ENCODE data around the gene MET. TPM values are rescaled to one million over a fixed set of nuclear protein-coding genes. Genes with fewer than 3 reads are reported as not detected.
A peak's percentile ranks its signal among the peaks of the same experiment; 100 is the strongest.

MET gene
- total RNA-seq, 1 experiment from 2014 or later: 5.0 TPM

DNA sequence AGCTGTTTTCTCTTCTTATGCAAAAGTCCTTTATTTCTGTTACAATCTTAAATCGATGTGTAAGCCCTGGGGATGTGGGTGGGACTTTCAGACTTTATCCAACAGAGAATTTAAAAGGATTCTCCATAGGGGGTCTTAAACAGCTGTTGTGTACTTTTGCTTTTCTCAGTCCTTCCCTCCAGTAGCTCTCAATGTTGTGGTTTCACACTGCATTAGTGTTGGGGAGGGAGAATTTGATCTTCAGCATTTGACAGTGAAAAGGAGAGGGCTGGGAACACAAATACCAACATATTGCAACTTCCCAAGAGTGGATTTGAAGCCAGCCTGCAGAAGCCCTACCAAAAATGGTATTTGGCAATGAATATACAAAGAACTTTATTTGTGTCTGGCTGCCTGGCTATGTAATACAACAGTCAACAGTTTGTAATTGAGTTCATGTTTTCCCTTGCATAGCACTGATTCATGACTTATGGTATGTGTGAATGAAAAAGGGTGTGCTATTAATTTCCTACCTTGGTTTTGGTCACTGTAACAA, 110.2 kb downstream of the MET start:
- Histone ChIP-seq H3K9me3 (ENCODE audit: control insufficient read depth, low read depth, low read length) (no peaks in the 10 kb centered on the region), H3K23me2 (ENCODE audit: insufficient read length, low read depth, low read length, poor library complexity, severe bottlenecking) (no peaks in the 10 kb centered on the region), H2BK12ac (ENCODE audit: insufficient read length, low read depth, low read length) (no peak overlapping the region), H3K56ac (ENCODE audit: insufficient read length, low read depth, low read length) (no peak overlapping the region), H4K8ac (replicated peaks; ENCODE audit: insufficient read length, low read depth, low read length) (no peak overlapping the region), H2AK5ac (ENCODE audit: insufficient read length, low read length) (no peak overlapping the region), H2BK15ac (ENCODE audit: low read depth, low read length) (no peak overlapping the region), H3T11ph (ENCODE audit: low read length) (no peak overlapping the region), H3K18ac (ENCODE audit: insufficient read length, low read depth, low read length) (no peak overlapping the region), H3K79me1 (ENCODE audit: insufficient read depth, low read depth, low read length, poor library complexity, severe bottlenecking) (no peaks in the 10 kb centered on the region), H3K4ac (ENCODE audit: low read depth, low read length) (no peak overlapping the region), H4K91ac (ENCODE audit: insufficient read length, low read depth, low read length) (no peak overlapping the region), H2BK120ac (ENCODE audit: low read depth, low read length, poor library complexity, severe bottlenecking) (no peak overlapping the region), H3K27me3 (ENCODE audit: insufficient read depth, low read length) (no peaks in the 10 kb centered on the region), H2AFZ (ENCODE audit: low read length) (no peak overlapping the region), H4K20me1 (ENCODE audit: control insufficient read depth, insufficient read depth, insufficient read length) (no peaks in the 10 kb centered on the region), H4K5ac (ENCODE audit: insufficient read length, low read depth, low read length) (no peak overlapping the region), H3K79me2 (ENCODE audit: insufficient read depth, low read length) (no peaks in the 10 kb centered on the region), H2BK5ac (ENCODE audit: insufficient read length, low read length) (no peak overlapping the region), H3K23ac (ENCODE audit: insufficient read length, low read depth, low read length) (no peak overlapping the region), H3K4me1 (ENCODE audit: insufficient read depth, low read length) (peaks cover 6% of the 10 kb centered on the region; the same call in 1 of the 2 replicates), H3K9ac (ENCODE audit: extremely low read depth, insufficient read length, low read length) (no peak overlapping the region), H3K27ac (ENCODE audit: insufficient read length, low read depth, low read length) (no peak overlapping the region), H3K4me2 (ENCODE audit: insufficient read depth, insufficient read length, low read length) (no peak overlapping the region), H3K14ac (ENCODE audit: insufficient read depth, low read length) (no peak overlapping the region), H2BK20ac (ENCODE audit: low read depth, low read length, poor library complexity, severe bottlenecking) (no peak overlapping the region)
- no peak for DNase-seq
- Mint-ChIP-seq H3K4me1 (peaks cover 29 to 30% of the 10 kb centered on the region in 2 experiments), H3K9me3 (no peaks in the 10 kb centered on the region), H3K27ac (peak overlapping the region in 1 of 3 experiments; percentile 30; a peak in 2 of 7 replicates), H3K4me3 (no peak overlapping the region), H3K36me3 (ENCODE audit: insufficient read depth in 1 of 3, low read depth in 3 of 3) (no peaks in the 10 kb centered on the region), H3K27me3 (ENCODE audit: low read depth) (no peaks in the 10 kb centered on the region; the same call in 1 of the 2 replicates)
- no peak for TF ChIP-seq CTCF (conservative IDR thresholded peaks at IDR 0.05)
- WGBS (ENCODE audit: extremely low coverage, insufficient read length, low lambda C conversion rate): no CpG with 5 or more reads among the region's 1 CpG

All from H9 (cell line).